HL-60 (cell line): ENCODE results near the gene RAB31.
"Not testable (repeated sequence)": the region's sequence is repeated elsewhere in the genome, so short reads cannot be mapped to it uniquely, and the experiment has no call there.

Experiments
- DNase-seq, 2 experiments: peaks; one replicate each; pipeline ENCODE4 v3.0.0-alpha.2; 2010 to 2020; ENCODE audit warnings: low read depth in 1 of 2, low spot score in 1 of 2
- H3K27ac ChIP-seq: fragments of 250-450 bp; sonication (Bioruptor Pico); replicated peaks from 2 replicates; pipeline ENCODE4 v1.5.1; 2020; ENCODE audit warnings: mild to moderate bottlenecking, moderate library complexity
- H3K27me3 ChIP-seq: fragments of 250-450 bp; sonication (Bioruptor Pico); 2 replicates; pipeline ENCODE4 v1.5.1; 2021; ENCODE audit warnings: mild to moderate bottlenecking, moderate library complexity; ENCODE audit not compliant: insufficient read depth, poor library complexity, severe bottlenecking
- H3K4me3 ChIP-seq: replicated peaks from 2 replicates; pipeline ENCODE4 v1.5.1; 2011; ENCODE audit warnings: mild to moderate bottlenecking, control low read depth, low read length; ENCODE audit not compliant: insufficient read depth
- CTCF ChIP-seq: IDR thresholded peaks from one replicate; pipeline ENCODE4 v1.5.1; 2011; ENCODE audit warnings: low read length, control low read depth, inconsistent platforms; ENCODE audit not compliant: insufficient read depth
- GABPA ChIP-seq: IDR thresholded peaks from 2 replicates; pipeline ENCODE4 v1.6.1; 2012; ENCODE audit warnings: low read depth
- POLR2AphosphoS5 ChIP-seq: IDR thresholded peaks from 2 replicates; pipeline ENCODE4 v1.6.1; 2012; ENCODE audit warnings: low read depth
- REST ChIP-seq: IDR thresholded peaks from 2 replicates; pipeline ENCODE4 v1.6.1; 2012; ENCODE audit warnings: low read depth; ENCODE audit not compliant: insufficient replicate concordance
- SPI1 ChIP-seq: IDR thresholded peaks from 2 replicates; pipeline ENCODE4 v1.6.1; 2012; ENCODE audit warnings: low read depth, mild to moderate bottlenecking, borderline replicate concordance

RAB31 gene

GRCh38 chr18:9765501-9765900, 57.4 kb downstream of the RAB31 start:
- H3K27me3 ChIP-seq, result no peaks in the 10 kb centered on the region
- no peak for TF ChIP-seq CTCF
- TF ChIP-seq REST, result no peak
- TF ChIP-seq POLR2AphosphoS5, result no peak
- TF ChIP-seq GABPA, result no peak
- TF ChIP-seq SPI1, result no peak
- peak overlapping the region; percentile 16 for H3K27ac ChIP-seq
- no peak for DNase-seq
- no peak overlapping the region for H3K4me3 ChIP-seq

GRCh38 chr18:9766076-9766481, 58.0 kb downstream of the RAB31 start:
- Histone ChIP-seq H3K4me3 (no peak overlapping the region), H3K27ac (peak overlapping the region; percentile 40), H3K27me3 (no peaks in the 10 kb centered on the region)
- TF ChIP-seq CTCF (no peak), REST (no peak), SPI1 (no peak), POLR2AphosphoS5 (no peak), GABPA (no peak)
- no peak for DNase-seq

GRCh38 chr18:9766740-9767139, 58.6 kb downstream of the RAB31 start:
- Histone ChIP-seq H3K27ac (no peak overlapping the region), H3K27me3 (no peaks in the 10 kb centered on the region), H3K4me3 (no peak overlapping the region)
- TF ChIP-seq POLR2AphosphoS5, result no peak
- no peak for TF ChIP-seq CTCF
- no peak for TF ChIP-seq SPI1
- no peak for TF ChIP-seq GABPA
- TF ChIP-seq REST, result no peak
- no peak for DNase-seq

- not testable (repeated sequence) for DNase-seq, H3K27ac ChIP-seq, H3K4me3 ChIP-seq, H3K27me3 ChIP-seq
Measured at GRCh38 chr18:9768071-9768691, 60.1 kb downstream of the RAB31 start.

GRCh38 chr18:9770111-9770510, 62.0 kb downstream of the RAB31 start:
- H3K27me3 ChIP-seq, H3K4me3 ChIP-seq: not testable (repeated sequence)
- peak in 1 of 2 experiments; percentile 58 for DNase-seq
- peak overlapping the region; percentile 69 for H3K27ac ChIP-seq
